Neuronal stem cell (in vitro differentiated cells): ENCODE measurements around the gene LIPE.
A peak's percentile ranks its signal among the peaks of the same experiment; 100 is the strongest.

Source experiments
- DNase-seq: peaks from one replicate; pipeline ENCODE4 v3.0.0-alpha.2; 2013; ENCODE audit warnings: low spot score
- H2AFZ ChIP-seq: one replicate; pipeline ENCODE4 v1.6.1; 2013; ENCODE audit warnings: mild to moderate bottlenecking, low read length, inconsistent platforms
- H2AK5ac ChIP-seq: 2 replicates; pipeline ENCODE4 v1.6.1; 2013; ENCODE audit warnings: low read depth, mild to moderate bottlenecking, inconsistent platforms, low read length, moderate library complexity, mixed read lengths
- H2BK120ac ChIP-seq: 2 replicates; pipeline ENCODE4 v1.6.1; 2013; ENCODE audit warnings: low read depth, mild to moderate bottlenecking, inconsistent platforms, low read length, moderate library complexity, mixed read lengths
- H2BK12ac ChIP-seq: one replicate; pipeline ENCODE4 v1.6.1; 2013; ENCODE audit warnings: low read length, inconsistent platforms
- H2BK15ac ChIP-seq: 2 replicates; pipeline ENCODE4 v1.6.1; 2013; ENCODE audit warnings: mild to moderate bottlenecking, low read length, inconsistent platforms, mixed read lengths
- H2BK5ac ChIP-seq: one replicate; pipeline ENCODE4 v1.6.1; 2013; ENCODE audit warnings: inconsistent platforms, mild to moderate bottlenecking, low read length, moderate library complexity
- H3K14ac ChIP-seq: one replicate; pipeline ENCODE4 v1.6.1; 2013; ENCODE audit warnings: low read length, inconsistent platforms
- H3K18ac ChIP-seq: 2 replicates; pipeline ENCODE4 v1.6.1; 2013; ENCODE audit warnings: low read length, inconsistent platforms
- H3K23ac ChIP-seq: 2 replicates; pipeline ENCODE4 v1.6.1; 2013; ENCODE audit warnings: low read depth, mild to moderate bottlenecking, mixed read lengths, low read length, inconsistent platforms; ENCODE audit not compliant: poor library complexity
- H3K27ac ChIP-seq: replicated peaks from 3 replicates; pipeline ENCODE4 v1.5.1; 2013; ENCODE audit warnings: low read length, inconsistent platforms
- H3K27me3 ChIP-seq, 3 experiments: 2 replicates each; pipeline ENCODE4 v1.6.1; 2013; ENCODE audit warnings: low read length in 3 of 3, mild to moderate bottlenecking in 2 of 3, inconsistent platforms in 1 of 3, low read depth in 1 of 3, mixed read lengths in 1 of 3, moderate library complexity in 1 of 3; ENCODE audit not compliant: control insufficient read depth in 3 of 3, insufficient read depth in 3 of 3
- H3K36me3 ChIP-seq, 2 donors: replicated peaks in 1 of 2; 2 replicates each; pipeline ENCODE4 v1.6.1; 2013; ENCODE audit warnings: low read length in 2 of 2; ENCODE audit not compliant: control insufficient read depth in 2 of 2, insufficient read depth in 2 of 2
- H3K4ac ChIP-seq: 2 replicates; pipeline ENCODE4 v1.6.1; 2013; ENCODE audit warnings: inconsistent platforms, mild to moderate bottlenecking, low read length, moderate library complexity
- H3K4me1 ChIP-seq, 2 donors: 1 replicate in 1 of 2; 2 replicates in 1 of 2; pipeline ENCODE4 v1.6.1; 2013; ENCODE audit warnings: low read length in 2 of 2, low read depth in 1 of 2; ENCODE audit not compliant: control insufficient read depth in 2 of 2, insufficient read depth in 1 of 2
- H3K4me2 ChIP-seq: one replicate; pipeline ENCODE4 v1.6.1; 2013; ENCODE audit warnings: mild to moderate bottlenecking, low read length, inconsistent platforms; ENCODE audit not compliant: insufficient read depth, poor library complexity, severe bottlenecking
- H3K4me3 ChIP-seq, 2 donors: 2 replicates each; pipeline ENCODE4 v1.5.1; 2013; ENCODE audit warnings: low read length in 2 of 2, mild to moderate bottlenecking in 2 of 2, inconsistent platforms in 1 of 2, moderate library complexity in 1 of 2
- H3K79me1 ChIP-seq: one replicate; pipeline ENCODE4 v1.6.1; 2013; ENCODE audit warnings: low read depth, mild to moderate bottlenecking, inconsistent platforms, low read length, moderate library complexity
- H3K9ac ChIP-seq: one replicate; pipeline ENCODE4 v1.6.1; 2013; ENCODE audit warnings: mild to moderate bottlenecking, low read depth, low read length, inconsistent platforms; ENCODE audit not compliant: poor library complexity
- H3K9me3 ChIP-seq, 2 donors: replicated peaks in 1 of 2; 2 replicates each; pipeline versions ENCODE3 to v1.6.1; 2013; ENCODE audit warnings: low read length in 2 of 2, mild to moderate bottlenecking in 2 of 2, inconsistent platforms in 1 of 2, low read depth in 1 of 2, mixed read lengths in 1 of 2, moderate library complexity in 1 of 2; ENCODE audit not compliant: control insufficient read depth in 2 of 2, insufficient read depth in 1 of 2
- H4K8ac ChIP-seq: one replicate; pipeline ENCODE4 v1.6.1; 2013; ENCODE audit warnings: low read depth, mild to moderate bottlenecking, inconsistent platforms, low read length, moderate library complexity
- H4K91ac ChIP-seq: one replicate; pipeline ENCODE4 v1.6.1; 2013; ENCODE audit warnings: low read length, low read depth, mild to moderate bottlenecking, inconsistent platforms; ENCODE audit not compliant: poor library complexity
- WGBS, 2 donors: extraction: QIAGEN DNeasy Blood & Tissue Kit; methylation state at CpG; one replicate each; pipeline ENCODE4 v1.1.7; 2013; ENCODE audit warnings: missing lambda C conversion rate in 2 of 2, mixed read lengths in 1 of 2; ENCODE audit not compliant: insufficient read length in 2 of 2, insufficient replicate concordance in 1 of 2; ENCODE audit errors: extremely low coverage in 2 of 2; 5-methylcytosine and 5-hydroxymethylcytosine counted together

Gene LIPE

GRCh38 chr19:42369433-42370067, 57.6 kb downstream of the LIPE start:
- no peak overlapping the region for H2BK15ac ChIP-seq
- H3K4me3 ChIP-seq, result peak overlapping the region in 1 of 2 donors; percentile 5
- no peak overlapping the region for H2BK12ac ChIP-seq
- H3K4me2 ChIP-seq, result no peak overlapping the region
- no peak overlapping the region for H2BK120ac ChIP-seq
- peak overlapping the region; percentile 68 for H3K23ac ChIP-seq
- no peak overlapping the region for H4K8ac ChIP-seq
- WGBS, 2 donors, result no CpG with 5 or more reads among the region's 27 CpGs
- peaks cover 5 to 61% of the 10 kb centered on the region in 2 donors for H3K36me3 ChIP-seq
- no peaks in the 10 kb centered on the region for H3K27me3 ChIP-seq
- H3K4me1 ChIP-seq, result peaks cover 8 to 9% of the 10 kb centered on the region in 2 donors
- H4K91ac ChIP-seq, result no peak overlapping the region
- peak overlapping the region; percentile 49 for H2AK5ac ChIP-seq
- H3K27ac ChIP-seq, result no peak overlapping the region
- H3K14ac ChIP-seq, result peak overlapping the region; percentile 75
- no peak overlapping the region for H2AFZ ChIP-seq
- peak overlapping the region; percentile 30 for H3K4ac ChIP-seq
- H3K18ac ChIP-seq, result peak overlapping the region; percentile 61
- no peak overlapping the region for H3K9ac ChIP-seq
- H3K79me1 ChIP-seq, result peaks cover 2% of the 10 kb centered on the region
- no peak overlapping the region for H2BK5ac ChIP-seq
- peaks cover 0 to 2% of the 10 kb centered on the region in 2 donors for H3K9me3 ChIP-seq
- DNase-seq, result no peak

- peaks cover 2% of the 10 kb centered on the region for H3K79me1 ChIP-seq
- no peak overlapping the region for H3K9ac ChIP-seq
- H3K4me1 ChIP-seq, result peaks cover 8 to 9% of the 10 kb centered on the region in 2 donors
- no peak overlapping the region for H3K4me3 ChIP-seq
- whole genome bisulfite sequencing, 2 donors, result no CpG with 5 or more reads among the region's 15 CpGs
- H3K18ac ChIP-seq, result no peak overlapping the region
- H3K9me3 ChIP-seq, result peaks cover under 1 to 7% of the 10 kb centered on the region in 2 donors
- H3K4ac ChIP-seq, result no peak overlapping the region
- no peak overlapping the region for H3K4me2 ChIP-seq
- H2BK120ac ChIP-seq, result no peak overlapping the region
- peak overlapping the region; percentile 65 for H3K23ac ChIP-seq
- H3K14ac ChIP-seq, result no peak overlapping the region
- H2AFZ ChIP-seq, result no peak overlapping the region
- no peak overlapping the region for H2BK15ac ChIP-seq
- no peak for DNase-seq
- H2BK12ac ChIP-seq, result no peak overlapping the region
- no peak overlapping the region for H3K27ac ChIP-seq
- no peak overlapping the region for H4K91ac ChIP-seq
- H3K36me3 ChIP-seq, result peaks cover 12 to 63% of the 10 kb centered on the region in 2 donors
- H4K8ac ChIP-seq, result no peak overlapping the region
- H3K27me3 ChIP-seq, result no peaks in the 10 kb centered on the region
- H2BK5ac ChIP-seq, result no peak overlapping the region
- H2AK5ac ChIP-seq, result no peak overlapping the region
Measured at GRCh38 chr19:42368765-42369164, 58.4 kb downstream of the LIPE start.

GRCh38 chr19:42368360-42368759, 58.8 kb downstream of the LIPE start:
- Histone ChIP-seq H4K8ac (no peak overlapping the region), H2AK5ac (no peak overlapping the region), H2BK120ac (no peak overlapping the region), H3K4me2 (no peak overlapping the region), H3K27ac (no peak overlapping the region), H3K9ac (no peak overlapping the region), H3K14ac (peak overlapping the region; percentile 71), H3K4ac (no peak overlapping the region), H3K4me3 (no peak overlapping the region), H2BK12ac (peak overlapping the region; percentile 22), H2AFZ (no peak overlapping the region), H3K9me3 (peaks cover 3 to 9% of the 10 kb centered on the region in 2 donors), H3K18ac (no peak overlapping the region), H2BK5ac (no peak overlapping the region), H2BK15ac (no peak overlapping the region), H3K36me3 (peaks cover 15 to 64% of the 10 kb centered on the region in 2 donors), H4K91ac (no peak overlapping the region), H3K79me1 (peaks cover 2% of the 10 kb centered on the region), H3K27me3 (no peaks in the 10 kb centered on the region), H3K4me1 (peaks cover 8 to 9% of the 10 kb centered on the region in 2 donors), H3K23ac (no peak overlapping the region)
- WGBS, 2 donors, result no CpG with 5 or more reads among the region's 11 CpGs
- no peak for DNase-seq

- H3K18ac ChIP-seq, result no peak overlapping the region
- no peak overlapping the region for H3K27ac ChIP-seq
- no peak overlapping the region for H4K91ac ChIP-seq
- no peak overlapping the region for H3K4me3 ChIP-seq
- no peak overlapping the region for H2BK15ac ChIP-seq
- no peak overlapping the region for H3K4me2 ChIP-seq
- peaks cover 3 to 11% of the 10 kb centered on the region in 2 donors for H3K9me3 ChIP-seq
- H2BK12ac ChIP-seq, result no peak overlapping the region
- H3K27me3 ChIP-seq, result no peaks in the 10 kb centered on the region
- peaks cover 2% of the 10 kb centered on the region for H3K79me1 ChIP-seq
- no peak overlapping the region for H2BK120ac ChIP-seq
- H2AFZ ChIP-seq, result no peak overlapping the region
- no peak for DNase-seq
- peaks cover 8 to 9% of the 10 kb centered on the region in 2 donors for H3K4me1 ChIP-seq
- no CpG with 5 or more reads among the region's 4 CpGs for WGBS, 2 donors
- no peak overlapping the region for H3K9ac ChIP-seq
- H4K8ac ChIP-seq, result no peak overlapping the region
- H3K36me3 ChIP-seq, result peaks cover 19 to 66% of the 10 kb centered on the region in 2 donors
- H3K4ac ChIP-seq, result no peak overlapping the region
- no peak overlapping the region for H2AK5ac ChIP-seq
- no peak overlapping the region for H3K23ac ChIP-seq
- H2BK5ac ChIP-seq, result no peak overlapping the region
- peak overlapping the region; percentile 71 for H3K14ac ChIP-seq
Measured at GRCh38 chr19:42367929-42368328, 59.3 kb downstream of the LIPE start.
